Measurements from ENCODE around the gene LCP1.

Gene LCP1

GRCh38 chr13:46185634-46186033 lies 3.7 kb upstream of the LCP1 start:
- TF ChIP-seq EZH2phosphoT487 (IDR thresholded peaks at IDR 0.05; ENCODE audit: borderline replicate concordance, low read length) (no peak), CTCF (IDR thresholded peaks at IDR 0.05; ENCODE audit: low read depth, low read length, poor library complexity, severe bottlenecking) (no peak)
- H3K79me2 ChIP-seq (ENCODE audit: control insufficient read depth, low read length): peaks cover 30% of the 10 kb centered on the region

GRCh38 chr13:46184277-46184699 lies 2.3 kb upstream of the LCP1 start:
- H3K4me3 ChIP-seq (ENCODE audit: low read length): peak overlapping the region; percentile 89
- no peaks in the 10 kb centered on the region for H3K9me3 ChIP-seq (ENCODE audit: control insufficient read depth, insufficient read depth, low read length)
- H4K20me1 ChIP-seq (ENCODE audit: control insufficient read depth, insufficient read depth, low read depth, low read length): peaks cover 2% of the 10 kb centered on the region
- peaks cover 44% of the 10 kb centered on the region for H3K79me2 ChIP-seq (ENCODE audit: control insufficient read depth, low read length)
- H3F3A ChIP-seq (ENCODE audit: control insufficient read depth, insufficient read depth): peaks cover 34% of the 10 kb centered on the region
- H3K27me3 ChIP-seq (ENCODE audit: control insufficient read depth, low read length): no peaks in the 10 kb centered on the region
- H3K9me2 ChIP-seq (replicated peaks; ENCODE audit: control insufficient read depth, low read length): no peaks in the 10 kb centered on the region
- no peak for TF ChIP-seq EZH2phosphoT487 (IDR thresholded peaks at IDR 0.05; ENCODE audit: borderline replicate concordance, low read length)
- TF ChIP-seq CTCF (IDR thresholded peaks at IDR 0.05; ENCODE audit: low read depth, low read length, poor library complexity, severe bottlenecking): peak; percentile 97
- peak overlapping the region; percentile 90 for H3K4me2 ChIP-seq (ENCODE audit: low read length)
- peaks cover 35% of the 10 kb centered on the region for H3K4me1 ChIP-seq (ENCODE audit: control insufficient read depth, low read length)
- H3K27ac ChIP-seq (ENCODE audit: low read depth, low read length): peak overlapping the region; percentile 96
- peaks cover 24% of the 10 kb centered on the region for H3K36me3 ChIP-seq (ENCODE audit: control insufficient read depth, low read length)

More at GRCh38 chr13:46185634-46186033, 3.7 kb upstream of the LCP1 start:
- Histone ChIP-seq H3K9me3 (ENCODE audit: control insufficient read depth, insufficient read depth, low read length) (no peaks in the 10 kb centered on the region), H3K4me1 (ENCODE audit: control insufficient read depth, low read length) (peaks cover 33% of the 10 kb centered on the region), H3F3A (ENCODE audit: control insufficient read depth, insufficient read depth) (peaks cover 22% of the 10 kb centered on the region), H3K27ac (ENCODE audit: low read depth, low read length) (no peak overlapping the region), H3K4me2 (ENCODE audit: low read length) (no peak overlapping the region), H3K36me3 (ENCODE audit: control insufficient read depth, low read length) (peaks cover 13% of the 10 kb centered on the region), H3K4me3 (ENCODE audit: low read length) (no peak overlapping the region), H4K20me1 (ENCODE audit: control insufficient read depth, insufficient read depth, low read depth, low read length) (no peaks in the 10 kb centered on the region), H3K9me2 (replicated peaks; ENCODE audit: control insufficient read depth, low read length) (no peaks in the 10 kb centered on the region), H3K27me3 (ENCODE audit: control insufficient read depth, low read length) (no peaks in the 10 kb centered on the region)

- Histone ChIP-seq H3K79me2 (ENCODE audit: control insufficient read depth, low read length) (peaks cover 54% of the 10 kb centered on the region), H3K9me3 (ENCODE audit: control insufficient read depth, insufficient read depth, low read length) (no peaks in the 10 kb centered on the region), H3K9me2 (replicated peaks; ENCODE audit: control insufficient read depth, low read length) (no peaks in the 10 kb centered on the region), H3K4me3 (ENCODE audit: low read length) (peak overlapping the region; percentile 89), H3K4me1 (ENCODE audit: control insufficient read depth, low read length) (peaks cover 45% of the 10 kb centered on the region), H3F3A (ENCODE audit: control insufficient read depth, insufficient read depth) (peaks cover 45% of the 10 kb centered on the region), H4K20me1 (ENCODE audit: control insufficient read depth, insufficient read depth, low read depth, low read length) (peaks cover 11% of the 10 kb centered on the region), H3K36me3 (ENCODE audit: control insufficient read depth, low read length) (peaks cover 34% of the 10 kb centered on the region), H3K27me3 (ENCODE audit: control insufficient read depth, low read length) (no peaks in the 10 kb centered on the region), H3K27ac (ENCODE audit: low read depth, low read length) (peak overlapping the region; percentile 96), H3K4me2 (ENCODE audit: low read length) (peak overlapping the region; percentile 90)
- TF ChIP-seq EZH2phosphoT487 (IDR thresholded peaks at IDR 0.05; ENCODE audit: borderline replicate concordance, low read length) (no peak), CTCF (IDR thresholded peaks at IDR 0.05; ENCODE audit: low read depth, low read length, poor library complexity, severe bottlenecking) (no peak)
Observed at GRCh38 chr13:46183018-46183946, 1.3 kb upstream of the LCP1 start.

Data from DOHH2 (cell line).